Dermis microvascular lymphatic vessel endothelial cell (primary cell): ENCODE data around the gene NUBPL. TPM values are rescaled to one million over a fixed set of nuclear protein-coding genes. Genes with fewer than 3 reads are reported as not detected.
"Not testable (repeated sequence)": the region's sequence is repeated elsewhere in the genome, so short reads cannot be mapped to it uniquely, and the experiment has no call there.

Experiments used
- DNase-seq, 2 donors: peaks; one replicate each; pipeline versions ENCODE4 v3.0.0 to v3.0.0-alpha.2; 2010; ENCODE audit warnings: low read depth in 2 of 2
- total RNA-seq: library from RNA; depleted of rRNA; stranded (reverse); fragments of >200 nt; gene quantifications from 2 replicates; pipeline ENCODE4 v1.2.1, GENCODE V29; 2014

NUBPL gene
- total RNA-seq, 1 donor from 2014 or later: 4.7 TPM

DNA sequence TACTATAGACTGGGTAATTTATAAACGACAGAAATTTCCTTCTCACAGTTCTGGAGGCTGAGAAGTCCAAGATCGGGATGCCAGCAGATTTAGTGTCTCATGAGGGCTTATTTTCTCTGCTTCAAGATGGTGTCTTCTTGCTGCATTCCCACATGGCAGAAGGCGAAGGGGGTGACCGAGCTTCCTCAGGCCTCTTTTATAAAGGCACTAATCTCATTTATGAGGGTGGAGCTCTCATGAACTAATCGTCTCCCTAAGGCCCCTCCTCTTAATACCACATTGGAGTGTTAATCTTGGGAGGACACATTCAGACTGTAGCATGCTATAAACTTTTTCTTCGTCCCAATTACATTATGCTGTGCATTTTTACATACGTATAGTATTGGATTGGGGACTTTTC, 315.5 kb downstream of the NUBPL start:
- no peak for DNase-seq

DNA sequence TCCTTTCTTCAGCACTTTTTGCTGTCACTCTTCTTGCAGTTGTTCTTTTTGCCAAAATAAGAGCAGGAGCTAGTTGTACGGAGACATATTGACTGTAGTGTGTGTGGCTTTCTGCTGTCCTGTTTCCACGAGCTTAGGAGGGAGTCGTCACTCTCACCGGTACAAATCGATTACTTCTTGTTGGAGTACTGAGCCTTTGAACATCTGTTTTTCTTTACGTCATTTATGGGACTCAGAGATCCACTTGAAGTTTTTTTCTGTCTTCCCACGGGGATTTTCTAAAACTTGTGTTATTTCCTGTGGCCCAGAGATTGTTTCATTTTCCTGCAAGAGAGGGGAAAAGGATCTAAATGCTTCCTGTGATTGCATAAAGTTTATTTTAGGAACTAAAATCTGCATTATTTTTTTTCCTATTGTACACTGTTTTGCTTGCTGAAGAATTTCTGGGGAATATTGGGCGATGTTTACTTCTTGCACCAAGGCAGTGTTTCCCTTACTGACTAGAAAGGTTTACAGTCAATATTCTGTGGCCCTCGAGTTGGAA, 316.1 kb downstream of the NUBPL start:
- DNase-seq: peak; percentile 9 to 59

DNA sequence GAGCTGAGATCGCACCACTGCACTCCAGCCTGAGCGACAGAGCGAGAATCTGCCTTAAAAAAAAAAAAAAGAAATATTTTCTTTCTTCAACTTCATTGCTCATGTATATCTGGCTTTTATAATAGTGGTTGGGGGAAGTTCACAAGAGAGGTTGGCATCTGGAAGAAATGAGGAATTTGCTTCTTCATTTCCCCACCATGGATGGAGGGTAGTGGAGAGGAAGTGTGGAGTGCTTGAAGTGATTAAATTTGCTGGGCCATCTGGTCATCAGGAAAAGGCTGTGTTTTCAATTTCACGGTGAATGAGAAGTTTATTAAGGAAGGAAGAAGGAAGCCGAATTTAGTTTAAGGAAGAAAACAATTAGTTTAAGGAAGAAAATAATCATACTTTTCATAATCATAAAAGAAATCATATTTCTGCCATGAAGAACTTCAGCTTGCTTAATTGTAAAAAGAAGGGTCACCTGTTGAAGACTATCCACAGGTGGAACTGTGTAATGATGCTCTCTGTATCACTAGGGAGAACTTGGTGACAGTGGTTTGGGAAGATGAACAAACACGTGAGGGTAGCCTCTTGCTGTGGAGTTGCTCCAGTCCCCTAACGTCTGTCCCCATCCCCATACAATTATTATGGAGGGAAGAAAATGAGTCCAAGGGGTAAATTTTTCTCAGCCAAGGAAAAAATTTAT, 318.6 kb downstream of the NUBPL start:
- no peak for DNase-seq

DNA sequence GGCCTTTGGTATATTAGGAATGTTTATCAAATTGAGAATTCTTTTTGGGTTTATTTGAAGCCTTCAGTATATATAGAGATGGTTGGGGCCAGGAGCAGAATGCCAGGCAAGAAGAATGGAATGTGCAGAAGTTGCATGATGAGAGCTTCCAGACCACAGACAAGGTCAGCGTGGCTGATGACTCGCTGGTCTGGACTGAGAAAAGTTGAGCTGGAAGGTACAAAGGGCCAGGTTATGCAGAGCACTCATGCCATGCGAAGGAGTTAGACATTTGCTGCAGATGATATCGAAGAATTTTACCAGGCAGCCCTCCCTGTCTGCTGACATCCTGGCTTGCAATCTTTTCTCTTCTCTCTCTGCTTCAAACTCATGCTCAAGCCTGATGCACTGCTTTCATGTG, 319.7 kb downstream of the NUBPL start:
- no peak for DNase-seq

DNA sequence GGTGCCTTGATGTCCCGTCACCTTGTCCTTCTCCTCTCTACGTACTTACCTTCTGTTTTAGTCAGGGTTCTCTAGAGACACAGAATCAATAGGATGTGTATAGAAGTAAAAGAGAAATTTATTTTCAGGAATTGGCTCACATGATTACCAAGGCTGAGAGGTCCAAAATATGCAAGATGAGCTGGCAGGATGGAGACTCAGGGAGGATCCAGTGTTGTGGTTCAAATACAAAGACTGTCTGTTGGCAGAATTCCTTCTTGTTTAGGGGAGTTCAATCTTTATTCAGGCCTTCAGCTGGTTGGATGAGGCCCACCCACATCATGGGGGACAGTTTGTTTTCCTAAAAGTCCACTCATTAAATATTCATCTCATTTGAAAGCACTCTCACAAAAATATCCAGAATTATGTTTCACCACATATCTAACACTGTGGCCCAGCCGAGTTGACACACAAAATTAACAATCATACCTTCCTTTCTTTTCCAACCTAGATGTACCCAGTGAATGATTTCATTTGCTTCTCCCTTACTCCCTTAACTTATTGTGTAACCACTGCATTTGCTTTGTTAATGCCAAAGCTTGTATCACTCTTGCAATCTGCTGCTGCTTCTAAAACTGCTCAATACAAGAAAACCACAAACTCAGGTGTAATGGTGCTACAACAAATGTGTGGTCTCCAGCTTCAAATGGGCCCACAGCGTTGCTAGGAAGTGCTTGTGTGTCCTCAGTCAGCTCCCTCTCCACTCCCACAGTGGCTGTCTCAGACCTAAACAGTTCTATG, 320.5 kb downstream of the NUBPL start:
- DNase-seq: no peak

DNA sequence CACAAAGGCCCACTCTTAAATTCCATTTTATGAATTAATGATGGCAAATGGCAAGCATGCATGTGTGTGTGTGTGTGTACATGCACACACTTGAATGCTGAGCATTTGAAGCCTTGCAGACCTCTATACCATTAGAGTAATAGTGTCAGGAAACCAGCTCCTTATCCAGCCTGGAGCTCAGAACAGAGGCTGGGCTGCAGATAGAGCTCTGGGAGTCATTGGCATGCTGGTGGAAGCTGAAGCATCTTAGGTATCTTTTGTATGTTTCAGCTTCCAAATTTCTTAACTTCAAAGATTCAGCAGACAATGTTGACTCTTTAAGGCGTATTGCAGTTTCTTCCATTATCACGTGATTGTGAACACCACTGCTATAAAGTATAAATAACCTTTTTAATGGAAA, 323.0 kb downstream of the NUBPL start:
- DNase-seq: no peak

DNA sequence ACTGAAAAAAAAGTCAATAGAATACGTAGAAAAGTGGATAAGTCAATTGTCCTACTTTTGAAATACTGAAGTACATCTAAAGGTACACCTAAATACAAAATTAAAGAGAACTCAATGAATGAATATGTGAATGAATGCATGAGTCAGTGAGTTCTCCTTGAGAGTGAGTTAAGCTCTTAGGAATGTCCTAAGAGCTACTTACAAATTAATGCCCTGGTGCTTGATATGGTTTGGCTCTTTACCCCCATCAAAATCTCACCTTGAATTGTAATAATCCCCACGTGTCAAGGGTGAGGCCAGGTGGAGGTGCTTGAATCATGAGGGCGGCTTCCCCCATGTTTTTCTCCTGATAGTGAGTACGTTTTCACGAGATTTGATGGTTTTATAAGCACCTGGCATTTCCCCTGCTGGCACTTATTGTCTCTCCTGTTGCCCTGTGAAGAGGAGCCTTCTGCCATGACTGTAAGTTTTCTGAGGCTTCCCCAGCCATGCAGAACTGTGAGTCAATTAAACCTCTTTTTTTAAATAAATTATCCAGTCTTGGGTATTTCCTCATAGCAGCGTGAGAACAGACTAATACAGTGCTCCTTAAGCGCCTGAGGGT, 323.7 kb downstream of the NUBPL start:
- no peak for DNase-seq

DNA sequence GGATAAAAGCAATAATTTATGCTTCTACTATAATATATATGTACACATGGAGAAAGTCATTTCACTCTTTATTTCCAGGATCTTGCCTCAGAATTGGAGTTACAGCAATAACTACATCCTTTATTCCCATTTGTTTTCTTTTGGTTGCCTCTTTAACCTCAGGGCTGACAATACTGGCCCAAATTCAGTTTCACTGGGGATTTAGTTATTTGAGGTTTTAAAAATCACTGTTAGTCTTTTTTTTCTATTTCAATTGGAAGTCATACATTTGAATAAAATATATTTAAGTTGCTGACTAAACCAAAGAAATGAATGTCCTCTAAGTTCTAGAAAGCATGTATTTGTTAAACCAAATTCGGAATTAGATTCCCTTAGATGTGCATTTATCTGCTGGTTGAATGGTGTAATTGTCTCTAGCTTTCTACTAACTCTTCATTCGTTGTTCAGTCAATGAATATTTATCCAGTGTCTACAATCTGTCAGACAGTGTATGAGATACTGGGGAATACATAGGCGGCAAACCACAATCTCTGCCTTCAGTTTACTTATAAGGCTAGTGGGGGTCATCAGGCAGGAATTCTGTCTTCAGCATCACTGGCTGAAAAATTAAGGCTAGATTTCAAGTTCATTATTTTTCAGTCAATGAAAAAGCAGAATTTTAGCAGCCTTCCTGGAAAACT, 325.1 kb downstream of the NUBPL start:
- no peak for DNase-seq

DNA sequence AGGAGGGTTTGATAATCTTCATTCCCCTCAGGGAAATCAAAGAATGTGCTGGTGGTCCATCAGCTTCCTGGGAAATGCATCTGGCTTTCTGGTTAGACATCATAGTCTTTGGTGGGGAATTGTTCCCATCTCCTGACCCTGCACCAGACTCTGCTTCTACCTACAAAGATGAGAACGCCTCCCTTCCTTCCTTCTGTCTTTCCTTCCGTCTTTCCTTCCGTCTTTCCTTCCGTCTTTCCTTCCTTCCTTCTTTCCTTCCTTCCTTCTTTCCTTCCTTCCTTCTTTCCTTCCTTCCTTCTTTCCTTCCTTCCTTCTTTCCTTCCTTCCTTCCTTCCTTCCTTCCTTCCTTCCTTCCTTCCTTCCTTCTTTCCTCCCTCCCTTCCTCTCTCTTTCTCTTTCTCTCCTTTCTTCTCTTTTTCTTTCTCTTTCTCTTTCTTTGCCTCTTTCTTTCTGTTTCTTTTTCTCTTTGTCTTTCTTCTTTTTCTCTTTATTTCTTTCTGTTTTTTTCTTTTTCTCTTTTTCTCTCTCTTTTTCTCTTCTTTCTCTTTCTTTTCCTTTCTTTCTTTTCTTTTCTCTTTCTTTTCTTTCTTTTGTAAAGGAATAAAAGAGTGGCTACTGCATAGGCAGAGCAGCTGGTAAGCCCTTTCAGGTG, 326.9 kb downstream of the NUBPL start:
- no peak for DNase-seq

DNA sequence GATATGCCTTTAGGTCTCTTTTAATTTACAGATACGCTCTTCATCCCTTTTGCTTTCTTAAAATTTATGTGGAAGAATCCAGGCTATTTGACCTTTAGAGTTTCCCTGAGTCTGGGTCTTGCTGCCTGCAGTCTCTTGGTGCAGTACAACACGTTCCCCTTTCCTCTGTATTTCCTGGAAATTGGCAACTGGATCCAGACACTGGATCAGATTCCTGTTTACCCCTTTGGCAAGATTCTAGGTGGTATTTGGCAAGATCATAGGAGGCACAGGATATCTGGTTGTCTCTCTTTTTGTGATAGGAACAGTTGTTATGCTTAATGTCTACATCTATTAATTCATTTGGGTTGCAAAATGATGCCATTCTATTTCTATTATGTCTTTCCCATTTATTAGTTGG, 328.1 kb downstream of the NUBPL start:
- no peak for DNase-seq

DNA sequence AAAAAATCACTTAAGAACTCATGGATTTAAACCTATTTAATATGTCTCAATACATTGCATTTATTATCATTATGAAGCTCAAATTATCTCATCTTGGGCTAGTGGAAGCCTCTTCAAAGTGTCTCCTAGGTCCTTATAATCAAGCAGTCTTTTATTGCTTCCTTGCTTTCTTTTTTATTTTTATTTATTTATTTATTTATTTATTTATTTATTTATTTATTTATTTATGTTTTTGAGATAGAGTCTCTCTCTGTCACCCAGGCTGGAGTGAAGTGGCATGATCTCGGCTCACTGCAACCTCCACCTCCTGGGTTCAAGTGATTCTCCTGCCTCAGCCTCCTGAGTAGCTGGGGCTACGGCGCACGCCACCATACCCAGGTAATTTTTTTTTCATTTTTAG, 329.0 kb downstream of the NUBPL start:
- DNase-seq: not testable (repeated sequence)

DNA sequence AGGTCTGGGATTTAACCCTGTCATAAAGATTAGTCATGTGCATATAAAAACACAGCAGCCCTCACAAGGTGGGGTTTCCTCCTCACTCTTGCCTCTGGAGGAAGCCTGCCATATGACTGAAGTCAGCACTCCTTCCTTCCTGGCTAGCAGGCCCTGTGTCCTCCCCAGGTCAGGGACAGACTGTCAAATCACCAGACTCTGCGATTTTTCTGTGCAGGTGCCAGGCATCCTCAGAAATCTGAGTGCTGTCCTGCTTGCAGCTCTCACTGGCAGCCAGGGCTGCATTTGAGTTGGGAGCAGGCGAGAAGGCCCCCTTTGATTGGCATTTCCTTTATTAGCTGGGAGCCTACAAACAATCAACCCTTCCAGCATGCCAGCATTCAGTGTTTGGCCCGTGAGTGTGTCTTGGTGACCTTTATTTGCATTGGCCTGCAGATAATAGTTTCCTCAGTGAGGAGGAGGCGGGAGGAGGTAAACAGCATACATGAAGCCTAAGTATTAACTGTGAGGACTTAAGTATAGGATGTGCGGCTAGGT, 332.1 kb downstream of the NUBPL start:
- peak in 1 of 2 donors; percentile 71 for DNase-seq

DNA sequence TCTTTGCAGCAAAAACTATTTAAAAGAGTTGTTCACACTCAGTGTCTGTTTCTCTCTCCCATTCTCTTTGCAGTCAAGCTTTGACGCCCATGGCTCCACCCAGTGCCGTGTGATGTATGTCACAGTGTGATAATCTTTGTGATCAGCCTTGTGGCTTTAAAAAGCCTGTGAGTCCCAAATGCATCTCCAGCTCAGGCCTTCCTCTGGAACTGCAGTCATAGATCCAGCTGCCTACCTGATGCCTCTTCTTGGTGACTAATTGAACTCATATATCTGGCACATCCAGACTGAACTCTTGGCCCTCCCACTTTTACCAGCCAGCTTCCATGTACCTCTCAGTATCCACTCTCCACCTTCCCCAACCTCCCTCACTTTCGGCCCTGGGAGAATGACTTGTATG, 333.1 kb downstream of the NUBPL start:
- DNase-seq: no peak

DNA sequence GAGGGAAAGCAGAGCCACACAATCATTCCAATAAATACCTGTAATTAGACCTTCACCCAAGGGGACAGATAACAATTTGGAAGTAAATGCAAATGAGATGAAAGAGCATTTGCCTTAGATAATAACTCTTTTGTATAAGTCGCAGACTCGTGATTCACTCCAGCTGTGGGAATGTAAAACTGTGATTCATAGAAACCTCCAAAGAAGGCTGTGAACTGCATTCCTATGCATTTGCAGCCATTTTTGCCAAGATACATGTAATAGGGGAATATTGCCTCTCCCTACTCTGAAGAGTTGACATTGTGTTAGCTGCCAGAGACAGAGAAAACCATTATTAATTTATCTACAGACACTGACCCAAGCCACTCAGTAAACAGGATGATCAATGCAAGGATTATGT, 334.0 kb downstream of the NUBPL start:
- DNase-seq: no peak

DNA sequence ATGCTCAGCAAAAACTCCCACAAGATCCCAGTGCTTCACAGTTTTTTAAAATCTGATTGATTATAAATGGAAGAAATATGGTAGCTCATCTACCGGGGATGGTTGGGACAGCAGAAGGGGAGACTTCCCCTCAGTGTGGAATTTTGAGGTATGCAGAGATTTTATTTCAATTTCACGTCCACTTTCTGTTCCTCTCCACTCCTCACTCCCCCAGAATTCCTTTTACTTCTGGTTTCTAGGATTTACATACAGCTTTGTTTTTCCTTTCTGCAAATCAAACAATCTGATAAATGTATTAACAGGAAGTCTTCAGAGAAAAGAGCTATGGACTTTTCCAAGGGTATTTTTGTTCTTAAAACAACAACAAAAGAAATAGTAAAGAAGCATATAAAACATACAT, 334.4 kb downstream of the NUBPL start:
- no peak for DNase-seq

DNA sequence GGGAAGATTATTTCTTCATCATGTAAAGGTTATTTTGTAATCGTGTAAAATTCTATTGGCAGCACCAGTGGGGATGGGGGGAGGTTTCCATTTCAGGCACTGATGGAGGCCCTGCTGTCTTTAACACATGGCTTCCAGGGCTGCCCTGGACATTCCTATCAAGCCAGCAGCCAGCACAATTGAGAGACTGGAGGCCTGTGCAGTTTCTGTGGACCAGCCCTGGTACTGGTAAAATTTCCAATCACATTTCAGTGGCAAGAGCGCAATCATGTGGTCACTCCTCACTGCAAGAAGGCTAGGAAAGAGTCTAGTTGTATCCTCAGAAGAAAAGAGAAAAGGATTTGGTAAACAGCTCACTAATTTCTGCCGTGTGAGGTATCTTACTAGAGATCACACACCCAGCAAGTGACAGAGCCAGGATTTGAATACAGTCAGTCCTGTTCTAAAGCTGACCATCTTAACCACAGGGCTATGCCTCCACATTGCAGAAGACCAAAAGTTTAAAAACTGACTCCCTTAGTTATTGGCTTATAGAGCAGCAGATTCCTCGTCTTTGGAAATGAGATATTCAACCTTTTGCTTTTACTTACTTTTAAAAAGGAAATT, 336.5 kb downstream of the NUBPL start:
- DNase-seq: no peak

DNA sequence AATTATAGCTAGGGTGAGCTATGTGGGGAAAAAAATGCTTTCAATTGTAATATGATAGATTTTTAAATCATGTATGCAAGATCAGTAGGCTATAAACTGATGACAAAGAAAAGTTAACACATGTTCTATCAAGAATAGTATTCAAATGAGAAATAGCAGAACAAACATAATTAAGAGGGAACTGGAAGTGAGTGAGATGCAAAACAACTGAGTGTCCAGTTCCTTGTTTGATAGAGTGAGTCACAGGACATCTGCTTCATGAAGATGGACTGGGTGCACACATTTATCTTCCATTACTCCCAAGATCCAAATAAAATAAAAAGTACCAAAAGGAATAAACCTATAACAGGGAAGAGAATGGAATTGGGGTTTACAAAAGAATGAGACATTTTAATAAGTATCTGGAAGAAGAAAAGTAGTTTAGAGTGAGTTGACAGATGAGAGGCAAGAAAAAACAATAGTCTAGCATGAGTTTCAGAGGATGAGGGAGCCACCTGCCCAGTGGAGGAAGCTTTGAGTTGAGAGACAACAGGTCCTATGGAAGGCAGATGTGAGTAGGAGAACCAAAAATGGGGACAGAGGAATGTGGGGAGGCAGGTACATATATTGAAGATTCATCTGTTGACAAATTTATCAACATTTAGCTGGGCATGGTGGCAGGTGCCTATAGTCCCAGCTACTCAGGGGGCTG, 337.8 kb downstream of the NUBPL start:
- no peak for DNase-seq

DNA sequence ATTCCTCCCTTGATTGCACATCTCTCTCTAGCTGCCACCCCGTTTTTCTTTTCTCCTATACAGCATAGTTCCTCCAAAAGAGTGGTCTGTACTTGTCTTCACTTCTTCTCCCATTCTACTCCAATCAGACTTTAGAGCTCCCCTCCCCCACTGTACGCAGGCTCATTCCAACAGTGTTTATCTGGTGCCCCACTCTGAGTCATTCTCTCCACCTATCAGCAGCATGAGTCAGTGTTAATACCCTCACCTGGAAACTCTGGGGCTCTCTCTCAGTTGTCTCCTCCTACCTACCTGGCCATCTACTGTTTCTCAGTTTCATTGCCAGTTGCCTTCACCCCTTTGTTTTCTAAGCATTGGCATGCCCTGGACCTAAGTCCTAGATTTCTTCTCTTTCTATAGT, 340.8 kb downstream of the NUBPL start:
- no peak for DNase-seq

DNA sequence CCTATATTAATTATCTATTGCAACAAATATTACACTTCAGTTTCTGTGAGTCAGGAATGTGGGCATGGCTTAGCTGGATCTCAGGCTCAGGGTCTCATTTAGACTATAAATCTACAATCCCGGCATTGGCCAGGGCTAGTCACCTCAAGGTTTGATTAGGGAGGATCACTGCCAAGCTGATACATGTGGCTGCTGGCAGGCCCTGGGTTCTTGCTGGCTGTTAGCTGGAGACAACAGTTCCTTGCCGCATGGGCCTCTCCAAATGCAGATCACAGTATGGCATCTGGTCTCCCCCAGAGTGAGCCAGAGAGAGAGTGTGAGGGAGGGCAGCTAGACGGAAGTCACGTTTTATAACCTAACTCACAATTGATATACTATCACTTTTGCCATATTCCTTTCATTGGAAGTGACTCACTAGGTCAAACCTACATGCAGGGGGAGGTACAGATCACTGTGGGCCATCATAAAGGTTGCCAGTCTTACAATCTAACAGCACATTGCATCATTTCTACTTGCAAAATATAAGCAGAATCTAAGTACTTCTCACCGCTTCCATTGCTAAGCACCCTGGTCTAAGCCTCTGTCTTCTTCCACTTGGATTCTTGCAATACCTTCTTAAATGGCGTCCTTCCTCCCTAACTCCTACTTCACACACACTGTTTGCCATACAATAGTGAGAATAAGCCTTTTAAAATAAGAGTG, 341.9 kb downstream of the NUBPL start:
- no peak for DNase-seq

DNA sequence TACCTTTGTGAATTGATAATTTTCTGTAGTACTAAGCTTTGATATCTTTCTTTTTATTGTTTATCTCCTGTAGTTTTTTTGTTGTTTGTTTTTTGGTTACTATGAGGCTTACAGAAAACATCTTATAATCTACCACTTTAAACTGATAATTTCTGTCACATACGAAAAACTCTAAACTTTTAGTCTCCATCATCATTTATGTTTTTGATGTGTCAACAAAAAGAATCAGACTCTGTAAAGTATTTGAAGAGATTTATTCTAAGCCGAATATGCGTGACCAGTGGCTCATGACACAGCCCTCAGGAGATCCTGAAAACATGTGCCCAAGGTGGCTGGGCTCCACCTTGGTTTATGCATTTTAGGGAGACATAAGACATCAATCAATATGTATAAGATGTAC, 348.8 kb downstream of the NUBPL start:
- no peak for DNase-seq
